GM12875 (cell line): Measurements from ENCODE around the gene PLTP.

Experiments
- H3K4me3 ChIP-seq: one replicate; pipeline ENCODE4 v1.5.1; 2011; ENCODE audit warnings: low read depth, low read length, control low read depth
- CTCF ChIP-seq: IDR thresholded peaks from 2 replicates; pipeline ENCODE4 v1.5.1; 2011; ENCODE audit warnings: low read depth, mild to moderate bottlenecking, control low read depth, inconsistent platforms, low read length, moderate library complexity, borderline replicate concordance; ENCODE audit not compliant: insufficient read depth

The PLTP gene

GRCh38 chr20:45899046-45899835 lies 12.7 kb downstream of the PLTP start:
- no peak overlapping the region for H3K4me3 ChIP-seq
- TF ChIP-seq CTCF: no peak

- no peak overlapping the region for H3K4me3 ChIP-seq
- TF ChIP-seq CTCF: no peak
Measured at GRCh38 chr20:45898285-45898684, 13.7 kb downstream of the PLTP start.

- no peak overlapping the region for H3K4me3 ChIP-seq
- TF ChIP-seq CTCF: no peak
Measured at GRCh38 chr20:45897692-45898091, 14.3 kb downstream of the PLTP start.

GRCh38 chr20:45897289-45897688 lies 14.7 kb downstream of the PLTP start:
- no peak overlapping the region for H3K4me3 ChIP-seq
- TF ChIP-seq CTCF: no peak

- no peak overlapping the region for H3K4me3 ChIP-seq
- TF ChIP-seq CTCF: no peak
Measured at GRCh38 chr20:45896641-45897161, 15.3 kb downstream of the PLTP start.

GRCh38 chr20:45894797-45895196 lies 17.2 kb downstream of the PLTP start:
- no peak overlapping the region for H3K4me3 ChIP-seq
- no peak for TF ChIP-seq CTCF

- no peak for TF ChIP-seq CTCF
- H3K4me3 ChIP-seq: no peak overlapping the region
Measured at GRCh38 chr20:45893831-45894230, 18.1 kb downstream of the PLTP start.
